ENCODE results near the gene SIRT7. TPM values are rescaled to one million over a fixed set of nuclear protein-coding genes. Genes with fewer than 3 reads are reported as not detected.
A peak's percentile ranks its signal among the peaks of the same experiment; 100 is the strongest.

SIRT7 gene
- total RNA-seq, 3 donors from 2014 or later (not counting 1 experiment from before 2014, with no cell fraction given): 75.8 to 102 (median 94.9) TPM

GRCh38 chr17:81863123-81863675, 54.8 kb downstream of the SIRT7 start:
- 91% methylated on average over 6 of the region's 6 CpGs for WGBS (ENCODE audit: insufficient coverage)
- Mint-ChIP-seq H3K36me3 (no peaks in the 10 kb centered on the region), H3K27ac (peak overlapping the region; percentile 85 to 86), H3K9me3 (no peaks in the 10 kb centered on the region), H3K27me3 (ENCODE audit: low read depth in 2 of 2) (peaks cover 0 to 3% of the 10 kb centered on the region in 2 donors), H3K4me1 (peaks cover 26 to 48% of the 10 kb centered on the region in 2 donors), H3K4me3 (peak overlapping the region; percentile 72)
- no peaks in the 10 kb centered on the region for H3K27me3 ChIP-seq (ENCODE audit: control insufficient read depth, insufficient read depth, low read length)
- no peak overlapping the region for H3K4me3 ChIP-seq (ENCODE audit: low read length)
- H3K4me1 ChIP-seq (ENCODE audit: control insufficient read depth, insufficient read depth, low read length): peaks cover 50% of the 10 kb centered on the region
- no peaks in the 10 kb centered on the region for H3K9me3 ChIP-seq (ENCODE audit: control insufficient read depth, insufficient read depth, low read length)
- peaks cover 18% of the 10 kb centered on the region for H3K36me3 ChIP-seq (ENCODE audit: control insufficient read depth, insufficient read depth, low read length)
- H3K27ac ChIP-seq (ENCODE audit: low read length): no peak overlapping the region
- intact Hi-C loops (cut with micrococcal nuclease): no loop called here
- no peak for ATAC-seq
- DNase-seq: no peak
- TF ChIP-seq CTCF (IDR thresholded peaks at IDR 0.05): no peak

Other genes starting within 250 kb of the SIRT7 start
- gene ARL16, start 234.4 kb downstream of the SIRT7 start, total RNA-seq: 10 to 100 TPM; 23.3 to 47.9 (median 39.3) TPM
- 100 to 1,000 TPM; 179 to 186 (median 181) TPM for gene HGS, start 234.2 kb downstream of the SIRT7 start, total RNA-seq
- 10 to 100 TPM; 16.3 to 24.4 (median 17.5) TPM for gene MRPL12, start 214.8 kb downstream of the SIRT7 start, total RNA-seq
- gene SLC25A10, start 205.9 kb downstream of the SIRT7 start, total RNA-seq: 1 to 10 TPM; 5.7 to 6.3 (median 5.8) TPM
- gene GCGR, start 114.0 kb downstream of the SIRT7 start, total RNA-seq: not detected
- gene MCRIP1, start 84.9 kb downstream of the SIRT7 start, total RNA-seq: 10 to 100 TPM; 81.1 to 95.5 (median 84.2) TPM
- not detected for gene PPP1R27, start 83.1 kb downstream of the SIRT7 start, total RNA-seq
- 100 to 1,000 TPM; 334 to 468 (median 386) TPM for gene P4HB, start 57.6 kb downstream of the SIRT7 start, total RNA-seq
- gene ARHGDIA, start 46.8 kb downstream of the SIRT7 start, total RNA-seq: 100 to 1,000 TPM; 600 to 824 (median 689) TPM
- gene ALYREF, start 26.6 kb downstream of the SIRT7 start, total RNA-seq: 100 to 1,000 TPM in 2 of 3 donors, 10 to 100 TPM in 1; 91.5 to 115 (median 105) TPM
- 10 to 100 TPM; 40.1 to 50.9 (median 41.5) TPM for gene ANAPC11, start 26.5 kb downstream of the SIRT7 start, total RNA-seq
- under 1 TPM in 2 of 3 donors, not detected in 1; 0.18 to 0.31 TPM for gene NPB, start 15.9 kb downstream of the SIRT7 start, total RNA-seq
- gene PCYT2, start 6.8 kb downstream of the SIRT7 start, total RNA-seq: 10 to 100 TPM; 30.6 to 34.4 (median 34.2) TPM
- 10 to 100 TPM; 11.9 to 14.6 (median 13.2) TPM for gene MAFG, start 9.6 kb upstream of the SIRT7 start, total RNA-seq
- gene PYCR1, start 19.1 kb upstream of the SIRT7 start, total RNA-seq: 1 to 10 TPM in 1 of 3 donors, not detected in 2; 3.4 TPM
- not detected for gene MYADML2, start 29.1 kb upstream of the SIRT7 start, total RNA-seq
- not detected for gene NOTUM, start 43.0 kb upstream of the SIRT7 start, total RNA-seq
- 10 to 100 TPM; 29.7 to 43.5 (median 40.8) TPM for gene ASPSCR1, start 59.5 kb upstream of the SIRT7 start, total RNA-seq
- gene CENPX, start 104.7 kb upstream of the SIRT7 start, total RNA-seq: 10 to 100 TPM; 22.8 to 29.6 (median 27.0) TPM
- 10 to 100 TPM; 15.9 to 21.6 (median 16.8) TPM for gene LRRC45, start 105.1 kb upstream of the SIRT7 start, total RNA-seq
- gene RAC3, start 113.5 kb upstream of the SIRT7 start, total RNA-seq: 1 to 10 TPM in 2 of 3 donors, under 1 TPM in 1; 0.61 to 2.2 (median 2.1) TPM
- 100 to 1,000 TPM in 2 of 3 donors, 10 to 100 TPM in 1; 93.9 to 171 (median 145) TPM for gene DCXR, start 119.5 kb upstream of the SIRT7 start, total RNA-seq
- gene RFNG, start 133.6 kb upstream of the SIRT7 start, total RNA-seq: 10 to 100 TPM; 22.7 to 26.7 (median 23.2) TPM
- 10 to 100 TPM; 78.9 to 87.6 (median 85.3) TPM for gene GPS1, start 133.7 kb upstream of the SIRT7 start, total RNA-seq
- gene DUS1L, start 147.6 kb upstream of the SIRT7 start, total RNA-seq: 100 to 1,000 TPM; 122 to 144 (median 136) TPM
- 10 to 100 TPM; 53.8 to 56.2 (median 54.0) TPM for gene FASN, start 180.1 kb upstream of the SIRT7 start, total RNA-seq